22Rv1 (cell line): ENCODE results near the gene ZNF784.

Experiments used
- H3K27ac ChIP-seq: fragments of 450-650 bp; 2 replicates; pipeline ENCODE4 v1.5.1; 2017
- ZFX ChIP-seq: fragments of 450-650 bp; IDR thresholded peaks from 2 replicates; pipeline ENCODE4 v1.6.1; 2017; ENCODE audit warnings: antibody characterized with exemption, borderline replicate concordance
- TF ChIP-seq, protein P1 (sequence below): fragments of 450-650 bp; IDR thresholded peaks from 2 replicates; pipeline ENCODE4 v1.5.1; 2017; ENCODE audit warnings: mild to moderate bottlenecking

ZNF784 gene

DNA sequence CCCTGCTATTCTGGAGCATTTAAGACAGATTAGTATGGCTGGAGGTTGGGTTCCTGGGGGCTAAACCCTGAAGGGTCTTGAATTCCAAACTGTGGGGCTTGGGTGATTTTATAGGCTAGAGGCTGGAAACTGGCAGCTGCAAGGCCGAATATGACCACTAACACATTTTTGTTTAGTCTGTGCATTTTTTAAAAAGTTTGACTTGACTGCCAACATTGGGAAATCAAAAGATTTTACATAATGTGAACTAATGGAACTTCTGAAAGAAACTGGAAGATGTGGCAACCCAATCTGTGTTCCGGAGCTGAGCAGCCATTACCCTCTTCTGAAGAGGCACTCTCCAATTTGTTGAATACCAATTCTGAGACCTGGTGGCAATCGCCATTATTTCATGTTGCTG lies 5.1 kb downstream of the ZNF784 start:
- peak overlapping the region; percentile 33 for H3K27ac ChIP-seq
- TF ChIP-seq, protein P1, sequence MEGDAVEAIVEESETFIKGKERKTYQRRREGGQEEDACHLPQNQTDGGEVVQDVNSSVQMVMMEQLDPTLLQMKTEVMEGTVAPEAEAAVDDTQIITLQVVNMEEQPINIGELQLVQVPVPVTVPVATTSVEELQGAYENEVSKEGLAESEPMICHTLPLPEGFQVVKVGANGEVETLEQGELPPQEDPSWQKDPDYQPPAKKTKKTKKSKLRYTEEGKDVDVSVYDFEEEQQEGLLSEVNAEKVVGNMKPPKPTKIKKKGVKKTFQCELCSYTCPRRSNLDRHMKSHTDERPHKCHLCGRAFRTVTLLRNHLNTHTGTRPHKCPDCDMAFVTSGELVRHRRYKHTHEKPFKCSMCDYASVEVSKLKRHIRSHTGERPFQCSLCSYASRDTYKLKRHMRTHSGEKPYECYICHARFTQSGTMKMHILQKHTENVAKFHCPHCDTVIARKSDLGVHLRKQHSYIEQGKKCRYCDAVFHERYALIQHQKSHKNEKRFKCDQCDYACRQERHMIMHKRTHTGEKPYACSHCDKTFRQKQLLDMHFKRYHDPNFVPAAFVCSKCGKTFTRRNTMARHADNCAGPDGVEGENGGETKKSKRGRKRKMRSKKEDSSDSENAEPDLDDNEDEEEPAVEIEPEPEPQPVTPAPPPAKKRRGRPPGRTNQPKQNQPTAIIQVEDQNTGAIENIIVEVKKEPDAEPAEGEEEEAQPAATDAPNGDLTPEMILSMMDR: no peak
- TF ChIP-seq ZFX: no peak

GRCh38 chr19:55618426-55618825 lies 5.9 kb downstream of the ZNF784 start:
- peak overlapping the region; percentile 33 for H3K27ac ChIP-seq
- TF ChIP-seq, protein P1: no peak
- TF ChIP-seq ZFX: no peak

DNA sequence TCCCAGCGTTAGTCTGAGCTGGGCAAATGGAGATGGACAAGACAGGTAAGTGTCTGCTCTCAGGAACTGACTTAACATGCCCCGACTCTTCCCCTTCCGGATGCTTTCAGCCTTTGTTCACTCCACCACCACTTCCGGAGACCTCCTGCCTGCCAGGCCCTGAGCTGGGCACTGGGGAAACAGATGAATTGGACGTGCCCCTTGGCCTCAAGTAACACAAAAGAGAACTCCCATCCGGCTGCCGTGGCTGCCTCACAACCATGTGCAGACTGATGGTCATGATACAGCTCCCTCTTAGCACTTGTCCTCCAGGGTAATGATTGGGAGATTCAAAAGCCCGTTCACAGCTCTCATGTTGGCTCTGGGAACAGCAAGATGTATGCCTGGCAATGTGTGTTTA lies 6.9 kb downstream of the ZNF784 start:
- TF ChIP-seq ZFX: no peak
- TF ChIP-seq, protein P1: no peak
- H3K27ac ChIP-seq: no peak overlapping the region

DNA sequence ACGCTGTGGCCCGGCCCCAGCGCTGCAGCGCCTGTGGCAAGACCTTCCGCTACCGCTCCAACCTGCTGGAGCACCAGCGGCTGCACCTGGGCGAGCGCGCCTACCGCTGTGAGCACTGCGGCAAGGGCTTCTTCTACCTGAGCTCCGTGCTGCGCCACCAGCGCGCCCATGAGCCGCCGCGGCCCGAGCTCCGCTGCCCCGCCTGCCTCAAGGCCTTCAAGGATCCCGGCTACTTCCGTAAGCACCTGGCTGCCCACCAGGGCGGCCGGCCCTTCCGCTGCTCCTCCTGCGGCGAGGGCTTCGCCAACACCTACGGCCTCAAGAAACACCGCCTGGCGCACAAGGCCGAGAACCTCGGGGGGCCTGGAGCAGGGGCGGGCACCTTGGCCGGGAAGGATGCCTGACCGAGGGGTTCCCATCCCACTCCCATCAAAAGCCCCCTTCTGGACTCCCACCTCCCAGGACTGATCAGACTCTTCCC lies 7.9 kb downstream of the ZNF784 start:
- TF ChIP-seq ZFX: no peak
- TF ChIP-seq, protein P1: no peak
- H3K27ac ChIP-seq: no peak overlapping the region

- H3K27ac ChIP-seq: no peak overlapping the region
- no peak for TF ChIP-seq ZFX
- TF ChIP-seq, protein P1: no peak
Observed at GRCh38 chr19:55615543-55616394, 8.6 kb downstream of the ZNF784 start.

DNA sequence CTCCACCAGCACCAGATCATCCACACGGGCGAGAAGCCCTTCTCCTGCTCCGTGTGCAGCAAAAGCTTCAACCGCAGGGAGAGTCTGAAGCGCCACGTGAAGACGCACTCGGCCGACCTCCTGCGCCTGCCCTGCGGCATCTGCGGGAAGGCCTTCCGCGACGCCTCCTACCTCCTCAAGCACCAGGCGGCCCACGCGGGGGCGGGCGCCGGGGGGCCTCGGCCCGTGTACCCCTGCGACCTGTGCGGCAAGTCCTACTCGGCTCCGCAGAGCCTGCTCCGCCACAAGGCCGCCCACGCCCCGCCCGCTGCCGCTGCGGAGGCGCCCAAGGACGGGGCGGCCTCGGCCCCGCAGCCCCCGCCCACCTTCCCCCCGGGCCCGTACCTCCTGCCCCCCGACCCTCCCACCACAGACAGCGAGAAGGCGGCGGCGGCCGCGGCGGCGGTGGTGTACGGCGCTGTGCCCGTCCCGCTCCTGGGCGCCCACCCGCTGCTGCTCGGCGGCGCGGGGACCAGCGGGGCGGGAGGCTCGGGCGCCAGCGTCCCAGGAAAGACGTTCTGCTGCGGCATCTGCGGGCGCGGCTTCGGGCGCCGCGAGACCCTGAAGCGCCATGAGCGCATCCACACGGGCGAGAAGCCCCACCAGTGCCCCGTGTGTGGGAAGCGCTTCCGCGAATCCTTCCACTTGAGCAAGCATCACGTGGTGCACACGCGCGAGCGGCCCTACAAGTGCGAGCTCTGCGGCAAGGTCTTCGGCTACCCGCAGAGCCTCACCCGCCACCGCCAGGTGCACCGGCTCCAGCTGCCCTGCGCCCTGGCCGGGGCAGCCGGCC lies 9.4 kb downstream of the ZNF784 start:
- TF ChIP-seq, protein P1: no peak
- TF ChIP-seq ZFX: no peak
- H3K27ac ChIP-seq: no peak overlapping the region
